Right renal cortex interstitium (tissue), 3 donors: ENCODE data around the gene BCAS3. TPM values are rescaled to one million over a fixed set of nuclear protein-coding genes. Genes with fewer than 3 reads are reported as not detected.
"Not testable (repeated sequence)": the region's sequence is repeated elsewhere in the genome, so short reads cannot be mapped to it uniquely, and the experiment has no call there.

Experiments used
- DNase-seq, 3 donors: peaks; one replicate each; pipeline ENCODE4 v3.0.0-alpha.2; 2013; ENCODE audit warnings: low read depth in 3 of 3, low spot score in 2 of 3
- polyA plus RNA-seq, 3 donors: library from polyadenylated mRNA; unstranded; fragments of 120-200 nt; gene quantifications; one replicate each; pipeline ENCODE4 v1.2.1, GENCODE V29; 2013; ENCODE audit not compliant: insufficient read length in 3 of 3

The BCAS3 gene
- 10 to 100 TPM; 27.6 to 28.5 (median 27.8) TPM for polyA plus RNA-seq

GRCh38 chr17:60677308-60678117 is at the start of gene BCAS3:
TSS of gene BCAS3 (plus strand) at chr17:60677851.
- DNase-seq: peak; percentile 97 to 99 (median 97)

- DNase-seq: no peak
Observed at GRCh38 chr17:60628252-60628889, 49.3 kb upstream of the BCAS3 start.

- DNase-seq: no peak
Observed at GRCh38 chr17:60629120-60629519, 48.5 kb upstream of the BCAS3 start.

- no peak for DNase-seq
Observed at GRCh38 chr17:60630352-60630751, 47.3 kb upstream of the BCAS3 start.

GRCh38 chr17:60631119-60631518 is 46.5 kb upstream of the BCAS3 start:
- DNase-seq: no peak

- DNase-seq: no peak
Observed at GRCh38 chr17:60637683-60638082, 40.0 kb upstream of the BCAS3 start.

GRCh38 chr17:60639019-60639330 is 38.7 kb upstream of the BCAS3 start:
- DNase-seq: no peak

GRCh38 chr17:60640503-60640902 is 37.1 kb upstream of the BCAS3 start:
- DNase-seq: no peak

- DNase-seq: no peak
Observed at GRCh38 chr17:60641126-60641525, 36.5 kb upstream of the BCAS3 start.

GRCh38 chr17:60641810-60642220 is 35.8 kb upstream of the BCAS3 start:
- peak; percentile 49 to 70 (median 68) for DNase-seq

- DNase-seq: no peak
Observed at GRCh38 chr17:60645918-60646523, 31.6 kb upstream of the BCAS3 start.

GRCh38 chr17:60646701-60647100 is 30.9 kb upstream of the BCAS3 start:
- no peak for DNase-seq

GRCh38 chr17:60647705-60648104 is 29.9 kb upstream of the BCAS3 start:
- DNase-seq: no peak

GRCh38 chr17:60652454-60653247 is 25.0 kb upstream of the BCAS3 start:
- no peak for DNase-seq

GRCh38 chr17:60653569-60653968 is 24.1 kb upstream of the BCAS3 start:
- DNase-seq: no peak

GRCh38 chr17:60656499-60656898 is 21.2 kb upstream of the BCAS3 start:
- no peak for DNase-seq

- no peak for DNase-seq
Observed at GRCh38 chr17:60659156-60659555, 18.5 kb upstream of the BCAS3 start.

- DNase-seq: no peak
Observed at GRCh38 chr17:60661489-60661888, 16.2 kb upstream of the BCAS3 start.

- no peak for DNase-seq
Observed at GRCh38 chr17:60664022-60664421, 13.6 kb upstream of the BCAS3 start.

- no peak for DNase-seq
Observed at GRCh38 chr17:60665602-60666001, 12.0 kb upstream of the BCAS3 start.

- not testable (repeated sequence) for DNase-seq
Observed at GRCh38 chr17:60668741-60669140, 8.9 kb upstream of the BCAS3 start.
